Measurements from ENCODE around the gene MT1M.
A peak's percentile ranks its signal among the peaks of the same experiment; 100 is the strongest.

DNA sequence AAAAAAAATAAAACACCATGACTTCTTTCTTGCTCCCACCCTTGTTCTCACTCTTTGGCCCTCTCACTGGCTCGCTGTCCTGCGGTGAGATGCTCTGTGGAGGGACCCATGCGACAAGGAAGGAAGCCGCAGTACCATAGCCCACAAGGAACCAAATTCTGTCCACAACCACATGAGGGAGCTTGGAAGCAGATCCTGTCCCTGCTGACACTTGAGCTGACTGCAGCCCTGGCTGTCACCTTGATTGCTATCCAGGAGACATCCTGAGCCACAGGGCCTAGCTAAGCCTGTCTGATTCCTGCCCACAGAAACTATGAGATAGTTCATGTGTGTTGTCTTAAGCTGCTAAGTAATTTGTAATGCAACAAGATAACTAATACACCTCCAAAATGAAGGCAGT is 28.9 kb upstream of the MT1M start:
- TF ChIP-seq CTCF (conservative IDR thresholded peaks at IDR 0.05; ENCODE audit: low read depth, low read length) (peak; percentile 43; the same call in 1 of the 2 replicates), EZH2 (IDR thresholded peaks at IDR 0.05; ENCODE audit: borderline replicate concordance, low read depth, low read length, poor library complexity, severe bottlenecking) (no peak)
